GM19043 (cell line): Measurements from ENCODE around the gene HOXA6.

Experiments
- ATAC-seq: cut with Tn5 transposase; IDR thresholded peaks from one replicate; pipeline ENCODE4 v1.9.1; 2021; ENCODE audit warnings: low read depth; ENCODE audit not compliant: unreplicated experiment

The HOXA6 gene

DNA sequence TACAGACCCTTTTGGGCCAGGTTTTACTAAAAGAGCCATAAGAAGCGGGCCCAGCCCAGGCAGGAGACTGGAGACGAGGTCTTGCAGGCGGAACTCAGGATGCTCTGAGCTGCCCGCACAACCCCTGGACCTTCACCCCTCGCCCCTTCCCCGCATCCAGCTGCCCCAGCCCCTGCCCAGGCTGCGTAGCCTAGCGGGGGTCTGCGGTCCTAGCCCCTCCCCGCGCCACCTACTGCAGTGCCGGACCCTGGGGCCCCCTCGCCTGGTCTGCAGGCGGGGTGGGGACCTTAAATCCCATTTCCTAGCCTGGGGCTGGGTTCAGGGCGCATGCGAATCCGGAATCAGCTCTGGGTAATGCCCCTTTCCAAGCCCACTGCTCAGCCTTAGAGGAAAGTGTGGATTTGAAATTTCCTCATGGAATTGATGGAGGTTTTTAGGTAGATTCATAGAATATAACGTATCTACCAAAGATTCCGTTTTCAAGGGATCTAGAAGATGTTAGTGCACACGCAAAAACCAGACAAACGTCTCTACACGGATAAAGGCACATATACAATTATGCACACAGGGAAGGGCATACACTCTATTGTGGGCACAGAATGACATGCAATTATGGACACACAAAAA, 5.4 kb upstream of the HOXA6 start:
- no peak for ATAC-seq

DNA sequence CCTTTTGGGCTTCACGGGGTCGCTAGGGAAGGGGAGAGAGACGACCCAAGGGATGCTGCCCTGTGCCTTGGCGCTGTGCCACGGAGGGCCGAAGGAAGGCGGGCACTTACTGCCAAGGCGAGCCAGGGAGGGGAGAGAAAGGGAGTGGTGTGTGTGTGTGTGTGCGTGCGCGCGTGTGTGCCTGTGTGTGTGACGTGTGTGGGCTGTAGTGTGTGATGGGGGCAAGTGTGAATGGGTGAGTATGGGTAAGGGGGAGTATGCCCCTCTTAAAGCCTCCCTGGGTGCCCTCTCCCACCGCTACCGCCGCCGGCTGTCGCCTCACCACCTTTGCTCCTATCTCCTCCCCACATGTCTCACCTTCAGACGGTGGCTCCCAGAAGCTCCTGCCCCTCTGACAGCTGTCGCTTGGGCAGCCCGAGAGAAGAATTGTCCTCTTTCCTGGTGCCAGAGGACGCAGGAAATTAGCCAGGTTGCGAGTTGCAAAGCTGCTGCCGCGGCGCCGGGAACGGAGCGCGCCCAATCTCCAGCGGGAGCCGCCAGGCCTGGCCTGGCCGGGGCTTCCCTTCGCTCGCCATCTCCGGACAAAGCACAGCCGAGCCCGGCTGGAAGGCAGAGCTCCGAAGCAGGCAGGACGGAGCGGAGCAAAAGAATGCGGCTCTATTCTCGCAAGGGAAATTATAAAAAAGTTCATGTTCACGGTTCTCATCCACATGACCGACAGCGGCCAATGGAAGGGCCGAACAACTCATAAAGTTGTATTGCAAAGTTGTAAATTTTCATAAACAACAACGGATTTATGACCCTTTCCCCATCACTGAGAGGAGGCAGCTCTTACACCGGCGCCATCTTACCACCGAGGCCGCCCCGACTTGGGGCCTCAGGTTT, 4.6 kb upstream of the HOXA6 start, which contains the start of gene HOXA3:
TSS of gene HOXA3 (minus strand) at position 653 of the 885 bp plus-strand sequence. CDS start 41,943 bp downstream, outside the sequence.
- no peak for ATAC-seq

- ATAC-seq: no peak
Measured at GRCh38 chr7:27151341-27151930, 3.9 kb upstream of the HOXA6 start.

- peak; percentile 74 for ATAC-seq
Measured at GRCh38 chr7:27150568-27151340, 3.2 kb upstream of the HOXA6 start.

GRCh38 chr7:27149842-27150567, 2.4 kb upstream of the HOXA6 start:
- ATAC-seq: no peak

GRCh38 chr7:27148756-27149641, 1.4 kb upstream of the HOXA6 start:
- ATAC-seq: no peak

GRCh38 chr7:27148031-27148755, 619 bp upstream of the HOXA6 start:
- no peak for ATAC-seq

DNA sequence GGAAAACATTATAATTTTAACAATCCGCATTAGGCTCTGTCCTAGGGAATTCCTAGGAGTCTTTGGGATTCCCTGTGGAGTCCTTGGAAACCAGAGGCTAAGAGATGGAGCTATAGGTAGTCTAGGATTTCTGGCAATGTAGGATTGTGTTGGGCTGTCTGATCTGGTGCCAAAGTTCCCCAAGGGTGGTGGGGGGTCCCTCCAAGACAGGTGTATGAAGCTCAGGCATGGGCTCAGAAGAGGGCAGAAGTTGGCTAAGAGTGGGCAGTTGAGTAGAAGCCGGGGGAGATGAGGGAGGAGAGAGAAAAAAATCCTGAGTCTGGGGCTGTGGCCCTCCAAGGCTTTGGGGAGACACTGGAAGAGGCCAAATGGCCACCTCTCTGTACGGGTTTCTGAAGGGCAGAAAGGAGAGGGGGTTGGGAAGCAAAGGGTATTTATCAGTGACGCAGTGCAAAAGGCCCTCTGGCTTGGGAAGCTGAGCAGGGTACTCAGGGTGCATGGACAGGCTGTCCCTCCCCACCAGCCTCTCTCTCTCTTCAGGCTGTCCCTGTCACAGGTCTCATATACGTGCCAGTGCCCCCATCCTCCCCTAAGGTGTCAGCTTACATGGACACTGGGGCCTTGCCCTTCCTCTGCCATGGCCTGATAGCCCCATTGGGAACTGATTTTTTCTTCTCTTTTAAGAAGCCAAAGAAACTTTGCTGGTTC, 929 bp downstream of the HOXA6 start:
- ATAC-seq: no peak

- ATAC-seq: no peak
Measured at GRCh38 chr7:27145914-27146412, 1.6 kb downstream of the HOXA6 start.

DNA sequence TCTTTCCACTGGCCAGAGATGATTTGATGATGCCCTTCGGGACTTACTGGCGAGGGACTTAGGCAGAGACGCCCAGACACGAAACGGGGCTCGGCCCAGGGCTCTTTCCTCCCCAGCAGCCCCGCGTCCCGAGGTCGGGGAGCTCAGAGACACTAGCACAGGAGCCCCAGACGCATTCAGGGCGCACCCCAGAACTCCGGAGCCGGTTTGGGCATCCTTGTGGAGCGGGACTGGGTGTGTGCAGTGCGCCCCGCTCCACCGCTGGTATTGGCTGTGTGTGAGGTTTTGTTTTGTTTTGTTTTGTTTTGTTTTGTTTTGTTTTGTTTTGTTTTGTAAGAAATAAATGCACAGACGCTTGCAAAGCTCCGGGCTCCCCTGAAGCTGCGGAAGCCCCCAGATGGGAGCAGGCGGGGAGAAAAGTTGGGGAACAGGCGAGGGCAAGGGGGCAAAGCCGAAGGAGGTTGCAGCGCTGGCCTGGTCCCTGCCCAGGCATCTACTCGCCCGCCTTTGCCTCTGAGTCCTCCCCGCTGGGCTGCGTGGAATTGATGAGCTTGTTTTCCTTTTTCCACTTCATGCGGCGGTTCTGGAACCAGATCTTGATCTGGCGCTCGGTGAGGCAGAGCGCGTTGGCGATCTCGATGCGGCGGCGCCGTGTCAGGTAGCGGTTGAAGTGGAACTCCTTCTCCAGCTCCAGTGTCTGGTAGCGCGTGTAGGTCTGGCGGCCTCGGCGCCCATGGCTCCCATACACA, 2.2 kb downstream of the HOXA6 start:
- ATAC-seq: no peak

- ATAC-seq: no peak
Measured at GRCh38 chr7:27144781-27145164, 2.8 kb downstream of the HOXA6 start.

DNA sequence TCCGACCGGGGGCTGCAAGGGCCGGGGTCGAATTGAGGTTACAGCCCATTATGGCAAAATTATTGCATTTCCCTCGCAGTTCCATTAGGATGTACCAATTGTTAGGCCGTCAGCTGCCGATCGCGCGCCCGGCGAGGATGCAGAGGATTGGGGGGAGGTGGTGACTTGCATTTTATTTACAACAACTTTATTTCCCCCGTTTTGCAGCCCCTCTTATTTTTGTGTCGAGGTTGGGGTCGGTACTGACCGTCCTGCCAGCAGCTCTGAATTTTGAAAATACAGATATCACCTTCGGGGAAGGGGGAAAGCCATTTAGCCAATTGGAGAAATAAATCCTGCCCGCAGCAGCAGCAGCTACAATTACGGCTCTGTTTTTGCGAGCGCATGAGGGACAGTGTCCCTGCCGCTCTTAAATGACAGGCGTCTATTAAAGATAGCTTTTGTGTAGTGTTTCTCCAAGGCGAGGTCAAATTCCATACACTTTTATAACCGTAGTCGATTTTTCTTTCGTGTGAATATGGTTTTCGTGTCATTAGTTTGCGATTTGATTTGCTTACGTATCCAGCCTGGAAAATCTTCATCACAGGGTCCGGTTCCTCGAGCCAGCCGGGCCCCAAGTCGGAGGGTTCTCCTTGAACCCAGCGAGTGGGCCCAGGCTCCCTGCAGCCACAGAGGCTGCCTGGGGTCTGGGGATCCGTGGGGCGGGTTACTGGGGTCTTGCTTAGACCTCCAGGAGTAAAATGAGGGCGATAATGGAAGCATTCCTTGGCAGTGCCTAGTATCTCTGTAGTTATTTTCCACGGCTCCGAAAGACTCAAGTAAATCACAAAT, 3.4 kb downstream of the HOXA6 start:
- ATAC-seq: no peak

DNA sequence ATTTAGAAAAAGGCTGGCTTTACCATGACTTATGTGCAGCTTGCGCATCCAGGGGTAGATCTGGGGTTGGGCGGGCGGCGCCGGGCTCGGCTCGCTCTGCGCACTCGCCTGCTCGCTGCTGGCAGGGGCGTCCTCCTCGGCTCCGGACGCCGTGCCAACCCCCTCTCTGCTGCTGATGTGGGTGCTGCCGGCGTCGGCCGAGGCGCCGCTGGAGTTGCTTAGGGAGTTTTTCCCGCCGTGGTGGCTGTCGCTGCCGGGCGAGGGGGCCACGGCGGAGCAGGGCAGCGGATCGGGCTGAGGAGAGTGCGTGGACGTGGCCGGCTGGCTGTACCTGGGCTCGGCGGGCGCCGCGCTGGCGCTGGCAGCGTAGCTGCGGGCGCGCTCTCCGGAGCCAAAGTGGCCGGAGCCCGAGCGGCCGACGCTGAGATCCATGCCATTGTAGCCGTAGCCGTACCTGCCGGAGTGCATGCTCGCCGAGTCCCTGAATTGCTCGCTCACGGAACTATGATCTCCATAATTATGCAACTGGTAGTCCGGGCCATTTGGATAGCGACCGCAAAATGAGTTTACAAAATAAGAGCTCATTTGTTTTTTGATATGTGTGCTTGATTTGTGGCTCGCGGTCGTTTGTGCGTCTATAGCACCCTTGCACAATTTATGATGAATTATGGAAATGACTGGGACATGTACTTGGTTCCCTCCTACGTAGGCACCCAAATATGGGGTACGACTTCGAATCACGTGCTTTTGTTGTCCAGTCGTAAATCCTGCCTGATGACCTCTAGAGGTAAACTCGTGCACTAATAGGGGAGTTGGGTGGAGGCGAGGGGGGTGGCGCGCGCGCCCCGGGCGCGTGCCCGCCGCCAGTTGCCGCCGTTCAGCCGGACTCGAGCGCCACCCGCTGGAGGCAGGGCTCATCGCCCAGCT, 4.3 kb downstream of the HOXA6 start, which contains the start of gene HOXA5:
TSS of gene HOXA5 (minus strand) at position 659 of the 927 bp plus-strand sequence. CDS start at position 585, 74 bp downstream.
- ATAC-seq: no peak

- no peak for ATAC-seq
Measured at GRCh38 chr7:27142580-27143022, 5.0 kb downstream of the HOXA6 start.
